ENCODE results near the gene HOXC10.

Gene HOXC10

DNA sequence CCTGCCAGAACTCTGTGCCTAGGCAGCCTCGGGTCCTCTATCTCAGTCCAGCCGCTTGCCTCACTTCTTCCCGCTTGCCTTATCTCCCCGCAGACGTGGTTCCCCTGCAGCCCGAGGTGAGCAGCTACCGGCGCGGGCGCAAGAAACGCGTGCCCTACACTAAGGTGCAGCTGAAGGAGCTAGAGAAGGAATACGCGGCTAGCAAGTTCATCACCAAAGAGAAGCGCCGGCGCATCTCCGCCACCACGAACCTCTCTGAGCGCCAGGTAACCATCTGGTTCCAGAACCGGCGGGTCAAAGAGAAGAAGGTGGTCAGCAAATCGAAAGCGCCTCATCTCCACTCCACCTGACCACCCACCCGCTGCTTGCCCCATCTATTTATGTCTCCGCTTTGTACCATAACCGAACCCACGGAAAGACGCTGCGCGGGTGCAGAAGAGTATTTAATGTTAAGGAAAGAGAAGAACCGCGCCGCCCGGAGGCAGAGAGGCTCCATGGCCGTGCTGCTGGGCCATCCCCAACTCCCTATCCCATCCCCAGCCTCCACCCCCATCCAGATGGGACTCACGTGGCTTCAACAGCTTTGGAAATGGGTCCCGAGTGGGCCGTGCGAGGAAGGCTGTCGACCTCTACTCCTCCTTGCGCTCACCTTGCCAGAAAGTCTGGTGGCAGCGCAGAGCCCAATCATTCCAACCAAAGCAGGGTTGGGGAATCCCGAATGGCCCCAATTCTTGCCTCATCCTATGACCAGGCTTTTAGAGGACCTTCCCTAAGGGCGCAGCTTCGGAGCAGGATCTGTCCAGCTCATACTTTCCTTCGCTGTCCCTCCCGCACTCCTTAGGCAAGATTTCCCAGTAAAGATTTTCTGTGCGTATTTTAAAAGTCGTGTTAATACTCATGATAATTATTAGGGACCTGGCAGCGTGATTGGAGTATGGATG lies 39.8 kb upstream of the HOXC10 start:
- TF ChIP-seq CTCF (conservative IDR thresholded peaks at IDR 0.05; ENCODE audit: low read depth, low read length): no peak
- DNase-seq (ENCODE audit: low read depth): no peak
- H3K4me3 ChIP-seq (ENCODE audit: low read depth, low read length): no peak overlapping the region

GRCh38 chr12:53947743-53948142 lies 37.2 kb upstream of the HOXC10 start:
- no peak for TF ChIP-seq CTCF (conservative IDR thresholded peaks at IDR 0.05; ENCODE audit: low read depth, low read length)
- DNase-seq (ENCODE audit: low read depth): no peak
- no peak overlapping the region for H3K4me3 ChIP-seq (ENCODE audit: low read depth, low read length)

- H3K4me3 ChIP-seq (ENCODE audit: low read depth, low read length): no peak overlapping the region
- no peak for DNase-seq (ENCODE audit: low read depth)
- no peak for TF ChIP-seq CTCF (conservative IDR thresholded peaks at IDR 0.05; ENCODE audit: low read depth, low read length)
Observed at GRCh38 chr12:53948650-53949593, 36.0 kb upstream of the HOXC10 start.

GRCh38 chr12:53949631-53950436 lies 35.1 kb upstream of the HOXC10 start:
- no peak for TF ChIP-seq CTCF (conservative IDR thresholded peaks at IDR 0.05; ENCODE audit: low read depth, low read length)
- no peak overlapping the region for H3K4me3 ChIP-seq (ENCODE audit: low read depth, low read length)
- DNase-seq (ENCODE audit: low read depth): no peak

DNA sequence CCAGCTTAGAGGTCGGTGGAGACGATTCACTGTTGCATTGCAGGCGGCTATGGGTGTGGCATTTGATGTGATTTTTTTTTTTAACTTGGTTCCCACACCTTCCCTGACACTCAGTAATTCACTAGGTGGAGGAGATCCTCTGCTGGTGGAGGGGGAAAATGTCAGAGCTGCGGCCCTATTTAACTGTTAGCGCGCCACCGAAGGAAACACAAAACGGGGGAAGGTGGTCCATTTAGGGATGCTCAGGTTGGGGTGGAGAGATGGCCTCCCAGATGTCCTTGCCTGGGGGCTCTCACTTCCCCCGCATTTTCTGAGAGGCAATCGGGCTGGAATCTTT lies 34.5 kb upstream of the HOXC10 start:
- DNase-seq (ENCODE audit: low read depth): no peak
- H3K4me3 ChIP-seq (ENCODE audit: low read depth, low read length): no peak overlapping the region
- no peak for TF ChIP-seq CTCF (conservative IDR thresholded peaks at IDR 0.05; ENCODE audit: low read depth, low read length)

- no peak for TF ChIP-seq CTCF (conservative IDR thresholded peaks at IDR 0.05; ENCODE audit: low read depth, low read length)
- H3K4me3 ChIP-seq (ENCODE audit: low read depth, low read length): no peak overlapping the region
- DNase-seq (ENCODE audit: low read depth): no peak
Observed at GRCh38 chr12:53950789-53951576, 34.0 kb upstream of the HOXC10 start.
